HepG2 (cell line): Measurements from ENCODE around the gene TGM1. TPM values are rescaled to one million over a fixed set of nuclear protein-coding genes. Genes with fewer than 3 reads are reported as not detected.

Source experiments
- ARNT2 ChIP-seq: sonication (generic); formaldehyde crosslinking; IDR thresholded peaks from 2 replicates; pipeline ENCODE4 v1.8.0; 2022; ENCODE audit warnings: mild to moderate bottlenecking, low read depth, missing genetic modification reagents, moderate library complexity
- FOXP1 ChIP-seq, 2 experiments: fragments of 450-650 bp in 1 of 2; IDR thresholded peaks; 2 replicates each; pipeline ENCODE4 v1.6.1; 2017 to 2018; ENCODE audit warnings: antibody characterized with exemption in 1 of 2
- GLI4 ChIP-seq: sonication (generic); formaldehyde crosslinking; IDR thresholded peaks from 2 replicates; pipeline ENCODE4 v1.5.1; 2020; ENCODE audit warnings: missing genetic modification reagents, mild to moderate bottlenecking, moderate library complexity, borderline replicate concordance
- HNRNPL ChIP-seq: fragments of 200-400 bp; formaldehyde crosslinking; IDR thresholded peaks from 2 replicates; pipeline ENCODE4 v1.6.1; 2017; ENCODE audit warnings: mild to moderate bottlenecking, low read depth, low read length
- NCOR1 ChIP-seq: fragments of 200-600 bp; sonication (generic); IDR thresholded peaks from 2 replicates; pipeline ENCODE4 v1.7.0; 2017; ENCODE audit warnings: antibody characterized with exemption, low read length, borderline replicate concordance
- NR2C2 ChIP-seq: sonication (generic); formaldehyde crosslinking; IDR thresholded peaks from 2 replicates; pipeline ENCODE4 v1.4.0; 2020; ENCODE audit warnings: missing genetic modification reagents, mild to moderate bottlenecking, moderate library complexity, borderline replicate concordance
- NRL ChIP-seq: sonication (generic); formaldehyde crosslinking; IDR thresholded peaks from 2 replicates; pipeline ENCODE4 v1.5.0; 2020; ENCODE audit warnings: missing genetic modification reagents, mild to moderate bottlenecking, moderate library complexity, borderline replicate concordance
- PHB2 ChIP-seq: fragments of 450-650 bp; IDR thresholded peaks from 2 replicates; pipeline ENCODE4 v1.6.1; 2018; ENCODE audit not compliant: partially characterized antibody
- PHF20 ChIP-seq: sonication (generic); formaldehyde crosslinking; IDR thresholded peaks from 2 replicates; pipeline ENCODE4 v1.5.0; 2020; ENCODE audit warnings: mild to moderate bottlenecking, missing genetic modification reagents
- REL ChIP-seq: sonication (generic); formaldehyde crosslinking; conservative IDR thresholded peaks from 2 replicates; pipeline ENCODE4 v1.8.0; 2022; ENCODE audit warnings: mild to moderate bottlenecking, missing genetic modification reagents, moderate library complexity
- SATB2 ChIP-seq: sonication (generic); formaldehyde crosslinking; IDR thresholded peaks from 2 replicates; pipeline ENCODE4 v1.5.0; 2020; ENCODE audit warnings: missing genetic modification reagents
- SMARCC2 ChIP-seq: fragments of 450-650 bp; IDR thresholded peaks from 2 replicates; pipeline ENCODE4 v1.6.1; 2017; ENCODE audit warnings: antibody characterized with exemption, mild to moderate bottlenecking
- TOE1 ChIP-seq: sonication (generic); formaldehyde crosslinking; IDR thresholded peaks from 2 replicates; pipeline ENCODE4 v1.4.0; 2020; ENCODE audit warnings: mild to moderate bottlenecking, missing genetic modification reagents
- ZNF138 ChIP-seq: sonication (generic); formaldehyde crosslinking; IDR thresholded peaks from 2 replicates; pipeline ENCODE4 v1.5.0; 2020; ENCODE audit warnings: mild to moderate bottlenecking, low read depth, missing genetic modification reagents
- ZNF17 ChIP-seq: sonication (generic); formaldehyde crosslinking; IDR thresholded peaks from 2 replicates; pipeline ENCODE4 v1.5.0; 2020; ENCODE audit warnings: mild to moderate bottlenecking, missing genetic modification reagents
- ZNF274 ChIP-seq: sonication (generic); formaldehyde crosslinking; IDR thresholded peaks from 2 replicates; pipeline ENCODE4 v1.5.1; 2020; ENCODE audit warnings: mild to moderate bottlenecking, missing genetic modification reagents
- ZNF3 ChIP-seq: IDR thresholded peaks from 2 replicates; pipeline ENCODE4 v1.7.0; 2017; ENCODE audit warnings: inconsistent platforms
- ZNF30 ChIP-seq: sonication (generic); formaldehyde crosslinking; IDR thresholded peaks from 2 replicates; pipeline ENCODE4 v1.5.0; 2020; ENCODE audit warnings: mild to moderate bottlenecking, missing genetic modification reagents
- ZNF549 ChIP-seq: sonication (generic); formaldehyde crosslinking; IDR thresholded peaks from 2 replicates; pipeline ENCODE4 v1.5.0; 2020; ENCODE audit warnings: missing genetic modification reagents
- ZNF878 ChIP-seq: sonication (generic); formaldehyde crosslinking; IDR thresholded peaks from 2 replicates; pipeline ENCODE4 v1.8.1; 2023; ENCODE audit warnings: mild to moderate bottlenecking, missing genetic modification reagents, moderate library complexity
- ZNF879 ChIP-seq: sonication (generic); formaldehyde crosslinking; IDR thresholded peaks from 2 replicates; pipeline ENCODE4 v1.8.1; 2023; ENCODE audit warnings: missing genetic modification reagents
- ZSCAN12 ChIP-seq: sonication (generic); formaldehyde crosslinking; IDR thresholded peaks from 2 replicates; pipeline ENCODE4 v1.9.0; 2021; ENCODE audit warnings: mild to moderate bottlenecking, missing genetic modification reagents
- ZSCAN22 ChIP-seq: sonication (generic); formaldehyde crosslinking; IDR thresholded peaks from 2 replicates; pipeline ENCODE4 v1.4.0; 2020; ENCODE audit warnings: mild to moderate bottlenecking, missing genetic modification reagents
- ZSCAN31 ChIP-seq: sonication (generic); formaldehyde crosslinking; IDR thresholded peaks from 2 replicates; pipeline ENCODE4 v1.5.0; 2020; ENCODE audit warnings: low read depth, mild to moderate bottlenecking, missing genetic modification reagents
- polyA plus RNA-seq, 8 experiments: library from polyadenylated mRNA; depleted of rRNA in 3 of 8; stranded (reverse) in 7 of 8; unstranded in 1 of 8; fragments of >200 nt; fragmentation: Illumina TruSeq in 4 of 8; extraction: Trizol in 4 of 8; gene quantifications; 2 replicates each; pipeline versions ENCODE4 v1.2.1 to v1.2.3, GENCODE V29; 2011 to 2016; ENCODE audit warnings: low read depth in 4 of 8, missing spikeins in 1 of 8, mixed read lengths in 1 of 8; ENCODE audit not compliant: insufficient read depth in 1 of 8
- total RNA-seq, 5 experiments: library from RNA; depleted of rRNA; stranded (reverse); fragments of >200 nt; fragmentation: Illumina TruSeq; extraction: Trizol; gene quantifications; 2 replicates each; pipeline ENCODE4 v1.2.3, GENCODE V29; 2016; ENCODE audit warnings: low read depth in 1 of 5
- TF ChIP-seq, protein P1 (sequence below): sonication (generic); formaldehyde crosslinking; IDR thresholded peaks from 2 replicates; pipeline ENCODE4 v1.4.0; 2020; ENCODE audit warnings: missing genetic modification reagents
- TF ChIP-seq, protein P2 (sequence below): sonication (generic); formaldehyde crosslinking; IDR thresholded peaks from 2 replicates; pipeline ENCODE4 v1.4.0; 2020; ENCODE audit warnings: mild to moderate bottlenecking, missing genetic modification reagents
- TF ChIP-seq, protein P3 (sequence below): sonication (generic); formaldehyde crosslinking; IDR thresholded peaks from 2 replicates; pipeline ENCODE4 v1.4.0; 2020; ENCODE audit warnings: missing genetic modification reagents, borderline replicate concordance
- TF ChIP-seq, protein P4 (sequence below): sonication (generic); formaldehyde crosslinking; IDR thresholded peaks from 2 replicates; pipeline ENCODE4 v1.5.1; 2020; ENCODE audit warnings: missing genetic modification reagents, mild to moderate bottlenecking, borderline replicate concordance

The TGM1 gene
- total and polyA plus RNA-seq, 2 of the 13 experiments (the other 11 are each of a cell fraction or from before 2014, with no cell fraction given) = 3.2 to 10.6 TPM

DNA sequence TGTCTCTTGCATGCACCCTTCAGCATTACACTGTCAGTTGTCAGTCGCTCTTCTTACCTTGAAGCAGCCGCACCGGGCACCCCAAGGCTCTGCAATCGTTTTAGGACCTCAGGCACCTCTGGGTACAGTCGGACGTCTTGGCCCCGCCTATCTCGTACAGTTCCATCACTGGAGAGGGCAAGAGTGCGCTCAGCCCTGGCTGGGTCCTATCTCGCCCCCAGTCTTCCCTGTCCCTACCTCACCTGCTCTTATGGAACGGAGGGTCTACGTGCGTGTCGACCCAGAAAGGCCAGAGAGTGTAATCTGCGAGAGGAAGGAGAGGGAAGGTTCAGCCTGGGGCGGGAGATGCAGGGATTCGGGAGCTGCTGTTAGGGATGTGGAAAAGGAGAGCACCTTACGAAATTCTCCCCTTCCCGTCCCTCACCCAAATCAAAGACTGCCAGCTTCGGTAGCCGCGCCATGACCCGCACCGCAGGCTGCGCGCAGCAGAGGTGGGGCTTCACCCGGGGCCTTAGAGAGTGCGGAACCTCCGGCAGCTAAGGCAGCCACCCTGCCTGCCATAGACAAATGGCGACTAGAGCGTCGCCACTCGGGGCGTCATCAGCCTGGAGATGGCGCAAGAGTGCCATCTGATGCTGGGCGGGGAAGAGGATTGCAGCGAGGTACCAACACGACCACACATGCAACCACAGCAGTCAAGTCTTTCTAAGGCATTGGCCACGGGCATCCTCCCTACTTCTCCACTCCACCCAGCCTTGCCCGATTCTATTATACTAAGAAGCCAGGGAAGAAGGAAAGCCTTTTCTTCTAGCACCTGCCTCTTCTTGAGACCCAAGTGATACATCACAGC is 47.3 kb downstream of the TGM1 start, which contains the start of gene MDP1 (continued):
- TF ChIP-seq NCOR1 (no peak), HNRNPL (peak; percentile 84; the same call in 1 of the 2 replicates), GLI4 (CRISPR knock-in tag) (no peak), ZNF878 (CRISPR knock-in tag) (no peak), ZSCAN12 (CRISPR knock-in tag) (no peak; the same call in 1 of the 2 replicates), ZNF138 (peak; percentile 91; the same call in 1 of the 2 replicates), PHB2 (no peak), ARNT2 (CRISPR knock-in tag) (peak; percentile 99), REL (CRISPR knock-in tag) (peak; percentile 84; the same call in 1 of the 2 replicates), PHF20 (CRISPR knock-in tag) (no peak), ZNF3 (peak; percentile 78), ZSCAN22 (CRISPR knock-in tag) (peak; percentile 64; the same call in 1 of the 2 replicates), NR2C2 (CRISPR knock-in tag) (peak; percentile 93), ZSCAN31 (CRISPR knock-in tag) (peak; percentile 89; the same call in 1 of the 2 replicates), SMARCC2 (no peak), ZNF879 (CRISPR knock-in tag) (peak; percentile 81; the same call in 1 of the 2 replicates), ZNF30 (CRISPR knock-in tag) (0 out of 2 replicates have a peak, but pooled peaks have one; percentile 67), TOE1 (CRISPR knock-in tag) (peak; percentile 91; the same call in 1 of the 2 replicates), SATB2 (peak; percentile 82), FOXP1 (IDR thresholded peaks at IDR 0.05) (no peak), FOXP1 (CRISPR knock-in tag; IDR thresholded peaks at IDR 0.05) (peak; percentile 66; the same call in 1 of the 2 replicates), ZNF274 (CRISPR knock-in tag) (peak; percentile 52; the same call in 1 of the 2 replicates), ZNF549 (CRISPR knock-in tag) (no peak), NRL (CRISPR knock-in tag) (peak; percentile 100), ZNF17 (no peak)
- TF ChIP-seq, protein P1, sequence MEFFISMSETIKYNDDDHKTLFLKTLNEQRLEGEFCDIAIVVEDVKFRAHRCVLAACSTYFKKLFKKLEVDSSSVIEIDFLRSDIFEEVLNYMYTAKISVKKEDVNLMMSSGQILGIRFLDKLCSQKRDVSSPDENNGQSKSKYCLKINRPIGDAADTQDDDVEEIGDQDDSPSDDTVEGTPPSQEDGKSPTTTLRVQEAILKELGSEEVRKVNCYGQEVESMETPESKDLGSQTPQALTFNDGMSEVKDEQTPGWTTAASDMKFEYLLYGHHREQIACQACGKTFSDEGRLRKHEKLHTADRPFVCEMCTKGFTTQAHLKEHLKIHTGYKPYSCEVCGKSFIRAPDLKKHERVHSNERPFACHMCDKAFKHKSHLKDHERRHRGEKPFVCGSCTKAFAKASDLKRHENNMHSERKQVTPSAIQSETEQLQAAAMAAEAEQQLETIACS (CRISPR knock-in tag) = no peak
- TF ChIP-seq, protein P2, sequence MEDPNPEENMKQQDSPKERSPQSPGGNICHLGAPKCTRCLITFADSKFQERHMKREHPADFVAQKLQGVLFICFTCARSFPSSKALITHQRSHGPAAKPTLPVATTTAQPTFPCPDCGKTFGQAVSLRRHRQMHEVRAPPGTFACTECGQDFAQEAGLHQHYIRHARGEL (CRISPR knock-in tag) = peak; percentile 95
- TF ChIP-seq, protein P3, sequence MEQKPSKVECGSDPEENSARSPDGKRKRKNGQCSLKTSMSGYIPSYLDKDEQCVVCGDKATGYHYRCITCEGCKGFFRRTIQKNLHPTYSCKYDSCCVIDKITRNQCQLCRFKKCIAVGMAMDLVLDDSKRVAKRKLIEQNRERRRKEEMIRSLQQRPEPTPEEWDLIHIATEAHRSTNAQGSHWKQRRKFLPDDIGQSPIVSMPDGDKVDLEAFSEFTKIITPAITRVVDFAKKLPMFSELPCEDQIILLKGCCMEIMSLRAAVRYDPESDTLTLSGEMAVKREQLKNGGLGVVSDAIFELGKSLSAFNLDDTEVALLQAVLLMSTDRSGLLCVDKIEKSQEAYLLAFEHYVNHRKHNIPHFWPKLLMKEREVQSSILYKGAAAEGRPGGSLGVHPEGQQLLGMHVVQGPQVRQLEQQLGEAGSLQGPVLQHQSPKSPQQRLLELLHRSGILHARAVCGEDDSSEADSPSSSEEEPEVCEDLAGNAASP (CRISPR knock-in tag) = peak; percentile 90
- TF ChIP-seq, protein P4, sequence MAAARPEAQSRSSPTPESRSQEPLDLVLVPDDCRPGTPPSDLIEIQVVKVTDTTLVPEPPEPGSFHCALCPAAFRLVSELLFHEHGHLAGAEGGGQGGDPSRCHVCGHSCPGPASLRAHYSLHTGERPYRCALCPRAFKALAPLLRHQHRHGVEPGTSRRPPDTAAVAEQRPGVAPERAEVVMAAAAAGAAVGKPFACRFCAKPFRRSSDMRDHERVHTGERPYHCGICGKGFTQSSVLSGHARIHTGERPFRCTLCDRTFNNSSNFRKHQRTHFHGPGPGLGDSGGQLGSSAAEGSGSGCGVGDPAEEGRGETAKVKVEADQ (CRISPR knock-in tag) = no peak
